Measurements from ENCODE around the gene PWP1. TPM values are rescaled to one million over a fixed set of nuclear protein-coding genes. Genes with fewer than 3 reads are reported as not detected.

The PWP1 gene
- total and polyA plus RNA-seq, 8 donors = 22.8 to 58.6 (median 53.6) TPM

- intact Hi-C loops (cut with DNase I) = no loop called here
- H3K4me1 ChIP-seq = no peaks in the 10 kb centered on the region
- H3K27me3 ChIP-seq = peaks cover 0 to 28% of the 10 kb centered on the region in 2 donors
- no peaks in the 10 kb centered on the region for H3K9me3 ChIP-seq
- no peak overlapping the region for H3K27ac ChIP-seq
- H3K36me3 ChIP-seq = no peaks in the 10 kb centered on the region
- no peak for DNase-seq
- TF ChIP-seq CTCF (IDR thresholded peaks at IDR 0.05) = no peak
- H3K4me3 ChIP-seq = no peak overlapping the region
- ATAC-seq = no peak
Measured at GRCh38 chr12:107663277-107663676, 22.3 kb upstream of the PWP1 start.

- Histone ChIP-seq H3K4me1 (no peaks in the 10 kb centered on the region), H3K36me3 (no peaks in the 10 kb centered on the region), H3K27ac (no peak overlapping the region), H3K27me3 (peaks cover 0 to 55% of the 10 kb centered on the region in 2 donors), H3K4me3 (no peak overlapping the region), H3K9me3 (no peaks in the 10 kb centered on the region)
- intact Hi-C loops (cut with DNase I) = no loop called here
- DNase-seq = no peak
- no peak for ATAC-seq
- TF ChIP-seq CTCF (IDR thresholded peaks at IDR 0.05) = no peak
Measured at GRCh38 chr12:107666009-107666408, 19.6 kb upstream of the PWP1 start.

- no peak for DNase-seq
- Histone ChIP-seq H3K9me3 (no peaks in the 10 kb centered on the region), H3K27ac (no peak overlapping the region), H3K36me3 (no peaks in the 10 kb centered on the region), H3K27me3 (peaks cover 0 to 58% of the 10 kb centered on the region in 2 donors), H3K4me3 (no peak overlapping the region), H3K4me1 (no peaks in the 10 kb centered on the region)
- no peak for TF ChIP-seq CTCF (IDR thresholded peaks at IDR 0.05)
- intact Hi-C loops (cut with DNase I) = no loop called here
- no peak for ATAC-seq
Measured at GRCh38 chr12:107667464-107667863, 18.1 kb upstream of the PWP1 start.

GRCh38 chr12:107668320-107669098 is 17.1 kb upstream of the PWP1 start:
- no peaks in the 10 kb centered on the region for H3K36me3 ChIP-seq
- no peak for TF ChIP-seq CTCF (IDR thresholded peaks at IDR 0.05)
- intact Hi-C loops (cut with DNase I) = no loop called here

GRCh38 chr12:107669946-107670345 is 15.7 kb upstream of the PWP1 start:
- Histone ChIP-seq H3K4me3 (no peak overlapping the region), H3K36me3 (no peaks in the 10 kb centered on the region), H3K27me3 (peaks cover 0 to 51% of the 10 kb centered on the region in 2 donors), H3K27ac (no peak overlapping the region), H3K4me1 (no peaks in the 10 kb centered on the region), H3K9me3 (no peaks in the 10 kb centered on the region)
- no peak for TF ChIP-seq CTCF (IDR thresholded peaks at IDR 0.05)
- DNase-seq = no peak
- no peak for ATAC-seq
- intact Hi-C loops (cut with DNase I) = loop anchor here in 1 of 2 donors (10.0 kb wide), 1 partner anchor 215 kb away; no protein-coding TSS in a partner anchor

More at GRCh38 chr12:107668320-107669098, 17.1 kb upstream of the PWP1 start:
- ATAC-seq (no peak), DNase-seq (no peak)
- Histone ChIP-seq H3K27me3 (peaks cover 0 to 58% of the 10 kb centered on the region in 2 donors), H3K27ac (no peak overlapping the region), H3K9me3 (no peaks in the 10 kb centered on the region), H3K4me1 (no peaks in the 10 kb centered on the region), H3K4me3 (no peak overlapping the region)
